Gastrocnemius medialis (tissue), 4 donors: ENCODE measurements around the gene THSD7A.

ENCODE experiments used
- POLR2A ChIP-seq, 2 donors: fragments of 450-650 bp; IDR thresholded peaks; one replicate each; pipeline ENCODE4 v1.6.1; 2017; ENCODE audit warnings: antibody characterized with exemption in 2 of 2, mild to moderate bottlenecking in 2 of 2, moderate library complexity in 2 of 2
- TF ChIP-seq, protein P1 (sequence below), 5 experiments: fragments of 450-650 bp in 3 of 5; fragments of 200-600 bp in 2 of 5; sonication (generic) in 2 of 5; IDR thresholded peaks in 4 of 5; conservative IDR thresholded peaks in 1 of 5; 1 replicate in 4 of 5; 2 replicates in 1 of 5; pipeline ENCODE4 v1.5.1; 2016 to 2019; ENCODE audit warnings: antibody characterized with exemption in 5 of 5, mild to moderate bottlenecking in 3 of 5, moderate library complexity in 3 of 5

DNA sequence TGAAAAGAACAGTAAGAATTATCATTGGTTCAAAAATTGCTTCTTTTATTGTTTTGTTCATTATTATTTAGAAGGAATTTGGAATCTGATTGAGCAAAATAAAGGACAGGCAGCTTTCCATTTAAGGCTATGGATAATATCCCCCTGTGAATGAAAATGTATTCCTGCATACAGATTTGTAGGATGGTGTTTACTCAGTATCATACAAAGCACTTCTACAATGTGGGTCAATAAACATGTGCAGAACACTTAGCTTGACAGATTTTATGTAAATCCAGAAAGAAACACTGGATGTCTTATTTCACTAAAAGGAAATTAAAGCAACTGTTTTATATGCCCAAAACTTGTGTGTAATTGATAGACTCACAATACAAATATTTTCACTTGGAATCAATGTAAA lies 189.7 kb downstream of the THSD7A start:
- TF ChIP-seq POLR2A (IDR thresholded peaks at IDR 0.05), result no peak
- TF ChIP-seq, protein P1, sequence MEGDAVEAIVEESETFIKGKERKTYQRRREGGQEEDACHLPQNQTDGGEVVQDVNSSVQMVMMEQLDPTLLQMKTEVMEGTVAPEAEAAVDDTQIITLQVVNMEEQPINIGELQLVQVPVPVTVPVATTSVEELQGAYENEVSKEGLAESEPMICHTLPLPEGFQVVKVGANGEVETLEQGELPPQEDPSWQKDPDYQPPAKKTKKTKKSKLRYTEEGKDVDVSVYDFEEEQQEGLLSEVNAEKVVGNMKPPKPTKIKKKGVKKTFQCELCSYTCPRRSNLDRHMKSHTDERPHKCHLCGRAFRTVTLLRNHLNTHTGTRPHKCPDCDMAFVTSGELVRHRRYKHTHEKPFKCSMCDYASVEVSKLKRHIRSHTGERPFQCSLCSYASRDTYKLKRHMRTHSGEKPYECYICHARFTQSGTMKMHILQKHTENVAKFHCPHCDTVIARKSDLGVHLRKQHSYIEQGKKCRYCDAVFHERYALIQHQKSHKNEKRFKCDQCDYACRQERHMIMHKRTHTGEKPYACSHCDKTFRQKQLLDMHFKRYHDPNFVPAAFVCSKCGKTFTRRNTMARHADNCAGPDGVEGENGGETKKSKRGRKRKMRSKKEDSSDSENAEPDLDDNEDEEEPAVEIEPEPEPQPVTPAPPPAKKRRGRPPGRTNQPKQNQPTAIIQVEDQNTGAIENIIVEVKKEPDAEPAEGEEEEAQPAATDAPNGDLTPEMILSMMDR (IDR thresholded peaks at IDR 0.05 in 4 of 5, conservative IDR thresholded peaks at IDR 0.05 in 1 of 5), result no peak
